ENCODE results near the gene DMD.

DMD gene

GRCh38 chrX:31580726-31581125 lies 1630.6 kb downstream of the DMD start:
- no peak for DNase-seq

GRCh38 chrX:31580227-31580626 lies 1631.1 kb downstream of the DMD start:
- DNase-seq = no peak

DNA sequence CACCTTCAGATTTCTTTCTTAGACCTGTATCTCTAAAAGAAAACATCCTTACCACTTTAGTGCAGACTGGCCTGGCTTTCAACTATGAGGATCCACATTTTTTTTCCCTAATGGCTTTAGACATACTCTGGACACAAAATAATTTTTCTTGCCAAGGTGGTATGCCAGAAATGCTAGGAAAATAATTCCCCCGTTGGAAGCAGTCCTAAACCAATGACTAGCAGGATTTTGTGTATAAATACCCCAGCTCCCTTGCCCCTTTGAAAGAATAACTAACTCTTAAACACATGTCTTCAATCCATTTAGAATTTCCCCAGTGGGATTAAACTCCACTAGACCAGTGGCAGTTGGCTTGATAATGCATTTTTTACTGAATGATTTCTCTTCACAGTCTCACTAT lies 1639.0 kb downstream of the DMD start:
- DNase-seq = no peak

DNA sequence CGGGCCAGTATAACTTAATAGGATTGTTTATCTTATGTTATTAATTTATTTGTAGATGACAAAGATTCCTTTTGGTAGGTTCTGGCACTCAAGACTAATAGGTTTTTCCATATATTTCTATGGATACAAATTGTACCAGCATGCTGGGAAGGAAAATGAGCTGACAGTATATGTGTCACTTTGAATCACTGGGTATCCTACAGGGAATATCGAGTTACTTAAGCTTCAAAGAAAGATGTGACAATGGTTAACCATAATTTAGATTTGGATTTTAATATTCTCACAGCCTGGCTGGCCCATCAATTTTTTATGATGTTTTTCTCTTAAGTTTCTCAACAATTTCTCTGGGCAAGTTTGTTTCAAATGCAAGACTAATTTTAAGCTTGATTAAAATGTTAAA lies 1640.7 kb downstream of the DMD start:
- no peak for DNase-seq

GRCh38 chrX:31563792-31564191 lies 1647.6 kb downstream of the DMD start:
- peak in 1 of 4 experiments; percentile 1 for DNase-seq

DNA sequence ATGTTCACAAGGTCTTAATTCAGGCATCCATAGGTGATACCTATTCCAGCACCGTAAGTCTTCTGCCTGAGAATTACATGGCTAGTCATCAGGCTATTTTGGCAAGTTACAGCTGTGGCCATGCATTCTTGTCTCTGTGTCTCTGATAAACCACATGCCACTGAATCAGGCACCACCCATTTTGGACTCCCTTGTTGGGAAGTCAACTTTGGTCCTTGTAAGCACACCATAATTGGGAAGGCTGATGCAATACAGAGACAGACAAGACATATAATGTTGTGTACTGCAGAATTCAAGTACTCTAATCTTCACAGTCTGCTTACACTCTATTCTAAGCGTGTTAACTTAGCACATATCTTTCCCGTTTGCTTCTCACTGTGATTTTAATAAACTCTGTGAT lies 1655.8 kb downstream of the DMD start:
- DNase-seq = no peak

DNA sequence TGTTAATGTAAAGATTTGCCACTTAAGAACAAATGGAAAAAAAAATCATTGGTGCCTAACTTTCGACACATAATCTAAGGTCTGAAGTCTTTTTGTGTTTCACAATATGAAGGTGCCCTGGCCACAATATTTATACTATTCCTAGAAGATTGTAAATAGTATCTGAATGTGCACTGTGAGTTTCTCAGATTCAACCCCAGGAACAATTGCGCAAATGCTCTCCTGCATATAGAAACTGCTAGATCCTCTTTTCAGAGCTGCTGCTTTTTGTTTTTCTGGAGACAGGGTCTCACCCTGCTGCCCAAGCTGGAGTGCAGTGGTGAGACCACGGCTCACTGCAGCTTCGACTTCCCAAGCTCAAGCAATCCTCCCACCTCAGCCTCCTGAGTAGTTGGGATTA lies 1659.4 kb downstream of the DMD start:
- peak in 1 of 4 experiments; percentile 3 for DNase-seq

- DNase-seq = no peak
Measured at GRCh38 chrX:31550158-31550557, 1661.2 kb downstream of the DMD start.

GRCh38 chrX:31547816-31548215 lies 1663.5 kb downstream of the DMD start:
- DNase-seq = no peak

DNA sequence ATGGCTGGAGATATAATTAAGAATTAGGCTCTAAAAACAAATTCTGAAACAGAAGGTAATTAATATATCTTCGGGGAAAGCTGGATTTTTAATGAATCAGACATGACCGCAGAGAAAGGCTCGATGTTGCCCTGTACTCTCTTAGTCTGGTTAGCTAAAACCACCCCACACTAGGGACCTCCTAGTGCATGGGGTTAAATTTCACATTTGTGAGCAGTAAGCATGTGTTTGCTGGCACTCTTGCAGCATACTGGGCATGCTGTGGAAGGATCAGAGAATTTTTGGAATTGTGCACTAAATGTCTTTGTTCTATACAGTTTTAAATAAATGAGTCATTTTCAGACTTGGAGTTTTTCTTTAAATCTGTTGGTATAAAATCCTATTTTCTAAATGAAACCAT lies 1663.9 kb downstream of the DMD start:
- no peak for DNase-seq

DNA sequence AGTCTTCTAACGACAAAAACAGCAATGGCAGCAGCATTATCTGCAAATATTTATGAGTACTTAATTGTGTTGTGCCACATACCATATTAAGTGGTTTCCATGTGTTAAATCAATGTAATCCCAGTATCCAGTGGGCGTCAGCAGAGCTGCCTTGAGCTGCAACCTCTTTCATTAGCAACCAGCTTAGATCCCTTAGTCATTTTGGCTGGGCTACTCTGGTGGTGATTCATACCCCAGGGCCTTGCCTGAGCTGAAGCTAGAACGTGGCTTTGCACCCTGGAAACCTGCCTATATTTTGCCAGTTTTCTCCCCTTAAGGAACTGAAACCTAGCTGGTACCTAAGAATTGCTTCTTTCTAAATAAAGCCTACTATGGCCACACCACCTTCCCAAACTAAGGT lies 1665.2 kb downstream of the DMD start:
- no peak for DNase-seq

GRCh38 chrX:31545726-31546125 lies 1665.6 kb downstream of the DMD start:
- no peak for DNase-seq

GRCh38 chrX:31545191-31545590 lies 1666.2 kb downstream of the DMD start:
- DNase-seq = no peak

DNA sequence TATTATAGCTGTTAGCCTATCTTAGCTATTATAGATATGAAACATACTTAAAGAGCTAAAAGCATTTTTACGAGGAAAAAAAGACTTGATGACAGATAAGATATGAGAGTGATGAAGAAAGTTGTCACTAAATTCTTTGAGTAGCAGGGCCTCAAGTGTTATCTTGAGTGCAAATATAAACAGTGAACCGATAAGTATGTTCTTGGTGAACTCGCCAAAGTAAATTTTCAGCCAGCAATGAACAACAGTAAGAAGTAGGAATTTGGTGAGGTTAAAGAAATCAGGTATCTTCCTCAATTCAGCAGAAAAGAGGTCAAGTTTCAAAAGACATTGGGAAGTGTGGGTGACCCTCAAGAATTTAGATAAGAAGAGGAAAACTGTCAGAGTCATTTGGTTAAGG lies 1667.7 kb downstream of the DMD start:
- DNase-seq = no peak

- no peak for DNase-seq
Measured at GRCh38 chrX:31542566-31542965, 1668.8 kb downstream of the DMD start.

DNA sequence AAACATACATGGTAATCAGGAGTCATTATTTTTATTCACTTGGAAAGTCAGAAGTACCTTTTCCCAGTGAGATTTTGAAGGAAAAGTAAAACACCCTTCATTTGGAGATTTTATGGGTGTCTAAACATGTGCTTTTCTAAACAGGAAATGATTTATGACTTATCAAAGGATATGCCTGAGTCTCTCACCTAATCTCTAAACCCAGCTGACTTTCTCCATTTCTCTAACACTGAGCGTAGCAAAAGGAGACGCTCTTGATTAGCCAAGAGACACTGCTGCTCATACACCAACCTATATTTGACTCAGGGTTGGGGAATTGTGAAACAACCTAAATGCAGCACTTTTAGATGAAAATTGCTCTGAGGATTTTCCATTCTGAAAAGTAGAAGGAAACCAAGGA lies 1671.0 kb downstream of the DMD start:
- DNase-seq = no peak

DNA sequence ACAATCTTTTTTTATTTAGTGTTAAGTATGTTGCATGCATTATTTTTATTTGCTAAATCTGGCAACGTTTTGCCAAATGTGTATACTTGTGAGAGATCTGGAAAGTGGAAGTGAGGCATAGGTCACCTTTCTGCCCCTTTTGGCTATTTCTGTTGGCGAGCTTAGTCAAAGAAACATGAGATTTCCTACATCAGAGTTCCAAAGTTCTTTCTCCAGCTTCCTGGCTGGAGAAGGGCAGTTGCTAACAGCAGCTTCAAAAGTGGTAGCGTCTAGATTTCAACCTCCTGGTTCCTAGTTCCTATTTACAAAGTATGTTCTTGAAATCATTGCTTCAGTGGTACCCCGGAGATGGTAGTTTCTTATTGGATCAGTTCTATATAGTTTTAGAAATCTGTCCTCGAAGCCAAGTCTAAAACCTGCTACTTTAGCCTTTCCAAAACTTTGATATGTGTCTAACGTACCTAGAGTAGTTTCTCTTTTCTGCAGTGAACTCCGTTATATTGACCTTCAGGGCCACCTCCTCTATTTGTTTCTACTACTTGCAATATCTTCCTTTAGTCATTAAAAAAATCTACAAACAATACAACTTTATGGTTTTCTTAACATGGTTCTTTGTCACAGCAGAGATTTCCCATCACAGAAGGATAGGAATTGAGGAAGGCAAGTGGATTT lies 1683.8 kb downstream of the DMD start:
- DNase-seq = no peak

GRCh38 chrX:31523884-31524536 lies 1687.3 kb downstream of the DMD start:
- DNase-seq = no peak

GRCh38 chrX:31522760-31523159 lies 1688.6 kb downstream of the DMD start:
- DNase-seq = no peak

DNA sequence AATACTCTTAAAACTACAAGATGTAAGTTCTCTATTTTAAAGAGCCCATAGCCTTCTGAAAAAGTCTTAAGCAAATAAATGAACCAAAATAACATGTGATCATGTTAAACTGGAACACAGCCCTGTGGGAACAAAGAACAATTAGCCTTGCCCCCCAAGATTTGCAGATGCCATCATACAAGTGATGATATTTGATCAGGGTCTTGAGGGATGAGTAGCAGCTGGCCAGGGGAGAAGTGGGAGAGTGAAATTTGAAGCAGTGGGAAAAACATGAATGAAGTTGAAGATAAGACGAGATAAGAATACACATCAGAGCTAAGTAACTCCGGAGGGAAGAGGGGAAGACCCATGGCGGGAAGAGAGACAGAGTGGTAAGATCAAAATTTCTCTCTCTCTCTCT lies 1689.4 kb downstream of the DMD start:
- no peak for DNase-seq

DNA sequence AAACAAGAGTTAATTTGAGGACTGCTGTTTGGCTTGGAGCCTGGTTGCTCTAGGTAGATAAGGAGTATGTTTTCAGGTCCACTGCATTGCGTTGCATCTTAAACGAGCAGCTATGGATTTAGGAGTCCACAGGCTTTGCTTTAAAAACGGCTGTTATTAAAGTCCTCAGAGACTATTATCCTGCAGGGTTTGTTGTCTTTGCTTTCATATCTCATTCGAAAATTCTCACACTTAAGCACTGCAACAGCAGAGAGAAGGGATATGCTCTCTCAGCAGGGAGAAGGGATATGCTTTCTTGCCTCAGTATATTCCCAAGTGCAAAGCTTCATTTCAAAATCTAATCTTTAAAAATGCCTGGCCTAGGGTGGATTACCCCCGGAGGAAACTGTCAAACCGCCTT lies 1694.8 kb downstream of the DMD start:
- DNase-seq = no peak

DNA sequence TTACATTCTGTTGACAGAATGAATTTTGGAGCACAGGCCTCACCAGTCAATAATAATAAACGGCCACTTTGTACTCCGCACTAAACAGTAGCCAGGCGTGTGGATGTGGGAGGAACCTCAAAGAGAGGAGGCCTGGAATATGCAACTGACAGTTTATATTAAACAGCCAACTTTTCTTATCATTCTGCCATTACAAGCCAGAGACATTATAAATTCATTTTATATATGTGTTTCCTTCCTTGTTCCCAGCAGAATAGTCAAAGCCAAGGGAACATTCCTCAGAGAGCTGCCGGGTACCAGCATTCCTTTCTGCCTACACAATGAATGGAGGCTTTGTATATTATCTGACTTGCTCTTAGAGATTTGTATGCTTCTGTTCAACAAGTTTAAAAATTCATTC lies 1703.0 kb downstream of the DMD start:
- no peak for DNase-seq

GRCh38 chrX:31506928-31507327 lies 1704.4 kb downstream of the DMD start:
- DNase-seq = no peak

DNA sequence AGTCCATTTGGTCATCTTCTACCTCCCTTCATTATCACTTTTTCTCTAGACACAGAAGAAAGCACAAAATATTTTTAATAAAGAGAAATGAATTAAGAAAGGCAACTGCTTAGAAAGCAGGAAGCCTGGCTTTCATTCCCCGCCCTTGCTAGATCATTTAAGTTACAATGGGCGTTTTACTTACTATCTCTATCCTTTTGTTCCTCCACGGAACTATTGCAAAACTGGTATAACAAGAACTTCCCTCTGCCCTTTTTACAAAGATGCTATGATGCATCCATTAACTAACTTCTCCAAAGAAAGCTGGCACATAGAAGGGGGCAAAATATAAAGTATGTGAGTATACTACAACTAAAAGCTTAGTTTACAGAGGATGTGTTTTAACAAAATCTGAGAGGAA lies 1705.0 kb downstream of the DMD start:
- no peak for DNase-seq

GRCh38 chrX:31500921-31501320 lies 1710.4 kb downstream of the DMD start:
- DNase-seq = peak in 1 of 4 experiments; percentile 2

Data from suppressor macrophage (primary cell).